Measurements from ENCODE around the gene RCC1.

GRCh38 chr1:28519946-28520725, 14.3 kb downstream of the RCC1 start:
- TF ChIP-seq SNAI2 (CRISPR knock-in tag; IDR thresholded peaks at IDR 0.05) (no peak), TOX (CRISPR knock-in tag; IDR thresholded peaks at IDR 0.05; ENCODE audit: borderline replicate concordance) (no peak), BACH2 (CRISPR knock-in tag; IDR thresholded peaks at IDR 0.05; ENCODE audit: borderline replicate concordance) (no peak), ARNTL (CRISPR knock-in tag; IDR thresholded peaks at IDR 0.05; ENCODE audit: borderline replicate concordance, low read depth) (no peak), ZNF8 (CRISPR knock-in tag; IDR thresholded peaks at IDR 0.05) (no peak), PPARA (CRISPR knock-in tag; IDR thresholded peaks at IDR 0.05; ENCODE audit: borderline replicate concordance) (no peak), ZFP30 (CRISPR knock-in tag; IDR thresholded peaks at IDR 0.05) (no peak), CSDC2 (CRISPR knock-in tag; IDR thresholded peaks at IDR 0.05) (no peak), TSHZ2 (CRISPR knock-in tag; IDR thresholded peaks at IDR 0.05) (no peak), POU6F1 (CRISPR knock-in tag; IDR thresholded peaks at IDR 0.05; ENCODE audit: borderline replicate concordance, low read depth) (no peak), ZNF70 (CRISPR knock-in tag; IDR thresholded peaks at IDR 0.05) (no peak)
- TF ChIP-seq, protein P1, sequence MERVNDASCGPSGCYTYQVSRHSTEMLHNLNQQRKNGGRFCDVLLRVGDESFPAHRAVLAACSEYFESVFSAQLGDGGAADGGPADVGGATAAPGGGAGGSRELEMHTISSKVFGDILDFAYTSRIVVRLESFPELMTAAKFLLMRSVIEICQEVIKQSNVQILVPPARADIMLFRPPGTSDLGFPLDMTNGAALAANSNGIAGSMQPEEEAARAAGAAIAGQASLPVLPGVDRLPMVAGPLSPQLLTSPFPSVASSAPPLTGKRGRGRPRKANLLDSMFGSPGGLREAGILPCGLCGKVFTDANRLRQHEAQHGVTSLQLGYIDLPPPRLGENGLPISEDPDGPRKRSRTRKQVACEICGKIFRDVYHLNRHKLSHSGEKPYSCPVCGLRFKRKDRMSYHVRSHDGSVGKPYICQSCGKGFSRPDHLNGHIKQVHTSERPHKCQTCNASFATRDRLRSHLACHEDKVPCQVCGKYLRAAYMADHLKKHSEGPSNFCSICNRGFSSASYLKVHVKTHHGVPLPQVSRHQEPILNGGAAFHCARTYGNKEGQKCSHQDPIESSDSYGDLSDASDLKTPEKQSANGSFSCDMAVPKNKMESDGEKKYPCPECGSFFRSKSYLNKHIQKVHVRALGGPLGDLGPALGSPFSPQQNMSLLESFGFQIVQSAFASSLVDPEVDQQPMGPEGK (CRISPR knock-in tag; IDR thresholded peaks at IDR 0.05; ENCODE audit: borderline replicate concordance) = no peak
